K562 (cell line): ENCODE measurements around the gene MYOZ1. TPM values are rescaled to one million over a fixed set of nuclear protein-coding genes. Genes with fewer than 3 reads are reported as not detected.
A peak's percentile ranks its signal among the peaks of the same experiment; 100 is the strongest.

Source experiments
- ATF1 ChIP-seq, 2 experiments: fragments of 450-650 bp in 1 of 2; IDR thresholded peaks; 2 replicates each; pipeline ENCODE4 v1.6.1; 2016; ENCODE audit warnings: missing compliant biosample characterization in 1 of 2, missing genetic modification characterization in 1 of 2
- CGGBP1 ChIP-seq: fragments of 250-450 bp; sonication (Bioruptor Pico); IDR thresholded peaks from 2 replicates; pipeline ENCODE4 v1.9.0; 2021; ENCODE audit warnings: mild to moderate bottlenecking
- CHD4 ChIP-seq: fragments of 200-600 bp; sonication (generic); IDR thresholded peaks from 3 replicates; pipeline ENCODE4 v1.6.1; 2012; ENCODE audit warnings: low read depth, mild to moderate bottlenecking, mixed read lengths, low read length, inconsistent platforms; ENCODE audit not compliant: insufficient read depth, insufficient replicate concordance, poor library complexity, severe bottlenecking
- EP400 ChIP-seq: fragments of 450-650 bp; IDR thresholded peaks from 2 replicates; pipeline ENCODE4 v1.6.1; 2017; ENCODE audit warnings: antibody characterized with exemption, mild to moderate bottlenecking, moderate library complexity
- FOXK2 ChIP-seq, 2 experiments: fragments of 450-650 bp; IDR thresholded peaks in 1 of 2; conservative IDR thresholded peaks in 1 of 2; 2 replicates each; pipeline ENCODE4 v1.6.1; 2016; ENCODE audit warnings: low read depth in 2 of 2, mild to moderate bottlenecking in 1 of 2
- HMGN3 ChIP-seq: IDR thresholded peaks from 2 replicates; pipeline ENCODE4 v1.6.1; 2011; ENCODE audit warnings: borderline replicate concordance, low read depth, mild to moderate bottlenecking, mixed read lengths, low read length; ENCODE audit not compliant: insufficient read length; ENCODE audit errors: extremely low read depth
- KDM1A ChIP-seq, 2 experiments: fragments of 450-650 bp; IDR thresholded peaks; 2 replicates each; pipeline ENCODE4 v1.6.1; 2016; ENCODE audit warnings: mild to moderate bottlenecking in 2 of 2
- KLF16 ChIP-seq: IDR thresholded peaks from 2 replicates; pipeline ENCODE4 v1.6.1; 2016; ENCODE audit warnings: antibody characterized with exemption
- POLR2AphosphoS5 ChIP-seq: IDR thresholded peaks from 2 replicates; pipeline ENCODE4 v1.6.1; 2011; ENCODE audit warnings: mild to moderate bottlenecking, low read depth, low read length, moderate library complexity; ENCODE audit not compliant: control insufficient read depth, insufficient read depth
- SFPQ ChIP-seq: fragments of 200-400 bp; formaldehyde crosslinking; IDR thresholded peaks from 2 replicates; pipeline ENCODE4 v1.6.1; 2017; ENCODE audit warnings: mild to moderate bottlenecking, low read depth, low read length, moderate library complexity
- TCF7 ChIP-seq: sonication (generic); IDR thresholded peaks from 2 replicates; pipeline ENCODE4 v1.6.1; 2016; ENCODE audit warnings: antibody characterized with exemption, borderline replicate concordance
- YBX1 ChIP-seq: fragments of 450-650 bp; IDR thresholded peaks from 2 replicates; pipeline ENCODE4 v1.7.1; 2016; ENCODE audit warnings: mild to moderate bottlenecking
- YY1 ChIP-seq, 3 experiments: IDR thresholded peaks; 2 replicates each; pipeline ENCODE4 v1.6.1; 2011; ENCODE audit warnings: low read length in 2 of 3, mild to moderate bottlenecking in 2 of 3, moderate library complexity in 2 of 3, borderline replicate concordance in 1 of 3, control low read depth in 1 of 3, low read depth in 1 of 3; ENCODE audit not compliant: insufficient read depth in 3 of 3, insufficient replicate concordance in 2 of 3, control insufficient read depth in 1 of 3, insufficient read length in 1 of 3; ENCODE audit errors: extremely low read depth in 1 of 3
- ZNF121 ChIP-seq: sonication (generic); formaldehyde crosslinking; conservative IDR thresholded peaks from 2 replicates; pipeline ENCODE4 v1.8.0; 2022; ENCODE audit warnings: missing genetic modification reagents
- ZNF57 ChIP-seq: fragments of 450-650 bp; formaldehyde crosslinking; IDR thresholded peaks from 2 replicates; pipeline ENCODE4 v1.4.0; 2020; ENCODE audit warnings: mild to moderate bottlenecking, moderate library complexity
- ZNF75A ChIP-seq: fragments of 450-650 bp; formaldehyde crosslinking; IDR thresholded peaks from 2 replicates; pipeline ENCODE4 v1.4.0; 2020; ENCODE audit warnings: mild to moderate bottlenecking
- polyA plus RNA-seq, 8 experiments: library from polyadenylated mRNA; depleted of rRNA in 4 of 8; stranded (reverse) in 5 of 8; unstranded in 3 of 8; fragments of >200 nt; fragmentation: Nextera tagmentation in 2 of 8; fragmentation: Illumina TruSeq in 1 of 8; extraction: Ambion mirVana in 2 of 8; extraction: Trizol in 1 of 8; gene quantifications; 2 replicates each; pipeline versions ENCODE4 v1.2.1 to v1.2.3, GENCODE V29; 2011 to 2014; ENCODE audit warnings: inconsistent platforms in 1 of 8, missing spikeins in 1 of 8
- total RNA-seq, 7 experiments: library from RNA; depleted of rRNA in 6 of 7; stranded (reverse); fragments of >200 nt in 6 of 7; fragmentation: Illumina TruSeq in 2 of 7; extraction: Trizol in 2 of 7; gene quantifications; 2 replicates each; pipeline versions ENCODE4 v1.2.1 to v1.2.3, GENCODE V29; 2011 to 2021; ENCODE audit warnings: low replicate concordance in 1 of 7
- TF ChIP-seq, protein P1 (sequence below): fragments of 250-450 bp; sonication (Bioruptor Pico); IDR thresholded peaks from 2 replicates; pipeline ENCODE4 v1.5.1; 2021; ENCODE audit warnings: mild to moderate bottlenecking
- TF ChIP-seq, protein P2 (sequence below): fragments of 250-450 bp; sonication (Bioruptor Pico); IDR thresholded peaks from 2 replicates; pipeline ENCODE4 v1.5.0; 2020; ENCODE audit warnings: mild to moderate bottlenecking
- TF ChIP-seq, protein P3 (sequence below): fragments of 450-650 bp; IDR thresholded peaks from 2 replicates; pipeline ENCODE4 v1.7.1; 2018; ENCODE audit warnings: mild to moderate bottlenecking, low read depth; ENCODE audit not compliant: partially characterized antibody

The MYOZ1 gene
- total and polyA plus RNA-seq, 9 of the 15 experiments (the other 6 are each of a cell fraction or from before 2014, with no cell fraction given), result 0.03 to 0.18 (median 0.07) TPM; not detected in 5

GRCh38 chr10:73586583-73586984 is 54.7 kb downstream of the MYOZ1 start (continued):
- TF ChIP-seq, protein P1, sequence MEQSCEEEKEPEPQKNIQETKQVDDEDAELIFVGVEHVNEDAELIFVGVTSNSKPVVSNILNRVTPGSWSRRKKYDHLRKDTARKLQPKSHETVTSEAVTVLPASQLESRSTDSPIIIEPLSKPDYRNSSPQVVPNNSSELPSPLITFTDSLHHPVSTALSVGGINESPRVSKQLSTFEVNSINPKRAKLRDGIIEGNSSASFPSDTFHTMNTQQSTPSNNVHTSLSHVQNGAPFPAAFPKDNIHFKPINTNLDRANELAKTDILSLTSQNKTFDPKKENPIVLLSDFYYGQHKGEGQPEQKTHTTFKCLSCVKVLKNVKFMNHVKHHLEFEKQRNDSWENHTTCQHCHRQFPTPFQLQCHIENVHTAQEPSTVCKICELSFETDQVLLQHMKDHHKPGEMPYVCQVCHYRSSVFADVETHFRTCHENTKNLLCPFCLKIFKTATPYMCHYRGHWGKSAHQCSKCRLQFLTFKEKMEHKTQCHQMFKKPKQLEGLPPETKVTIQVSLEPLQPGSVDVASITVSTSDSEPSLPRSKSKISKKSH (CRISPR knock-in tag), result no peak
- TF ChIP-seq EP400 (peak; percentile 36; the same call in 1 of the 2 replicates), TCF7 (no peak), ZNF75A (CRISPR knock-in tag) (no peak), YBX1 (no peak), ZNF57 (CRISPR knock-in tag) (no peak), KLF16 (no peak), HMGN3 (no peak), ATF1 (CRISPR knock-in tag; IDR thresholded peaks at IDR 0.05) (no peak), ATF1 (tag; IDR thresholded peaks at IDR 0.05) (0 out of 2 replicates have a peak, but pooled peaks have one; percentile 10), ZNF121 (CRISPR knock-in tag) (no peak), SFPQ (no peak), FOXK2 (conservative IDR thresholded peaks at IDR 0.05 in 1 of 2, IDR thresholded peaks at IDR 0.05 in 1 of 2; ENCODE audit: low read depth in 2 of 2) (no peak), CHD4 (no peak), YY1 (IDR thresholded peaks at IDR 0.05; ENCODE audit: borderline replicate concordance in 1 of 3, control insufficient read depth in 1 of 3, extremely low read depth in 1 of 3, insufficient read depth in 3 of 3, insufficient read length in 1 of 3, insufficient replicate concordance in 2 of 3, low read depth in 1 of 3, low read length in 2 of 3) (no peak), KDM1A (IDR thresholded peaks at IDR 0.05) (no peak), CGGBP1 (CRISPR knock-in tag) (no peak), POLR2AphosphoS5 (no peak)
- TF ChIP-seq, protein P2, sequence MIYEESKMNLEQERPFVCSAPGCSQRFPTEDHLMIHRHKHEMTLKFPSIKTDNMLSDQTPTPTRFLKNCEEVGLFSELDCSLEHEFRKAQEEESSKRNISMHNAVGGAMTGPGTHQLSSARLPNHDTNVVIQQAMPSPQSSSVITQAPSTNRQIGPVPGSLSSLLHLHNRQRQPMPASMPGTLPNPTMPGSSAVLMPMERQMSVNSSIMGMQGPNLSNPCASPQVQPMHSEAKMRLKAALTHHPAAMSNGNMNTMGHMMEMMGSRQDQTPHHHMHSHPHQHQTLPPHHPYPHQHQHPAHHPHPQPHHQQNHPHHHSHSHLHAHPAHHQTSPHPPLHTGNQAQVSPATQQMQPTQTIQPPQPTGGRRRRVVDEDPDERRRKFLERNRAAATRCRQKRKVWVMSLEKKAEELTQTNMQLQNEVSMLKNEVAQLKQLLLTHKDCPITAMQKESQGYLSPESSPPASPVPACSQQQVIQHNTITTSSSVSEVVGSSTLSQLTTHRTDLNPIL (CRISPR knock-in tag), result no peak
- TF ChIP-seq, protein P3, sequence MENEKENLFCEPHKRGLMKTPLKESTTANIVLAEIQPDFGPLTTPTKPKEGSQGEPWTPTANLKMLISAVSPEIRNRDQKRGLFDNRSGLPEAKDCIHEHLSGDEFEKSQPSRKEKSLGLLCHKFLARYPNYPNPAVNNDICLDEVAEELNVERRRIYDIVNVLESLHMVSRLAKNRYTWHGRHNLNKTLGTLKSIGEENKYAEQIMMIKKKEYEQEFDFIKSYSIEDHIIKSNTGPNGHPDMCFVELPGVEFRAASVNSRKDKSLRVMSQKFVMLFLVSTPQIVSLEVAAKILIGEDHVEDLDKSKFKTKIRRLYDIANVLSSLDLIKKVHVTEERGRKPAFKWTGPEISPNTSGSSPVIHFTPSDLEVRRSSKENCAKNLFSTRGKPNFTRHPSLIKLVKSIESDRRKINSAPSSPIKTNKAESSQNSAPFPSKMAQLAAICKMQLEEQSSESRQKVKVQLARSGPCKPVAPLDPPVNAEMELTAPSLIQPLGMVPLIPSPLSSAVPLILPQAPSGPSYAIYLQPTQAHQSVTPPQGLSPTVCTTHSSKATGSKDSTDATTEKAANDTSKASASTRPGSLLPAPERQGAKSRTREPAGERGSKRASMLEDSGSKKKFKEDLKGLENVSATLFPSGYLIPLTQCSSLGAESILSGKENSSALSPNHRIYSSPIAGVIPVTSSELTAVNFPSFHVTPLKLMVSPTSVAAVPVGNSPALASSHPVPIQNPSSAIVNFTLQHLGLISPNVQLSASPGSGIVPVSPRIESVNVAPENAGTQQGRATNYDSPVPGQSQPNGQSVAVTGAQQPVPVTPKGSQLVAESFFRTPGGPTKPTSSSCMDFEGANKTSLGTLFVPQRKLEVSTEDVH, result no peak
